ENCODE results near the gene PPP2R5E. TPM values are rescaled to one million over a fixed set of nuclear protein-coding genes. Genes with fewer than 3 reads are reported as not detected.

PPP2R5E gene
- total and polyA plus RNA-seq, 2 donors (not counting 3 experiments of a cell fraction or from before 2014, with no cell fraction given): 4.9 to 52.5 TPM

DNA sequence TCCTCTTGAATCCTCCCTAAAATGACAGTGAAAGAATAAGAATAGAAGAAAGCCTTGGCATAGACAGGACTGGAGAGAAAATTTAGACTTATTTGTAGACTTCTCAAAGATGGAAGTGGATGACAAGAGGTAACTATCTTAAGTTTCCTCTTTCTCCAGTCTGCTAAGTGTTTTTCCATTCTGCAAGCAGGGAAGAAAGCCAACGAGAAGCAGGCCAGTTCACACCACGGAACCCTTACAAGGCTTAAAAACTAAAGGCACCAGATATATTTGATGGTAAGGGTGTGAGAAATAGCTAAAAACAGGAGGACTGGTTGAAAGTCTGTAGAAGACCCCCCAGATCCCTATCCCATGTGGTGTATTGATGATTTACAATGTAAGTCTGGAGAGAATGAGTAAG, 141.5 kb downstream of the PPP2R5E start:
- H4K20me1 ChIP-seq (replicated peaks; ENCODE audit: control insufficient read depth, extremely low read depth, insufficient read depth, low read length): no peaks in the 10 kb centered on the region
- H3K4me2 ChIP-seq (ENCODE audit: insufficient read depth, low read length): no peak overlapping the region
- H2AFZ ChIP-seq (ENCODE audit: low read depth, low read length): no peak overlapping the region
- H3K36me3 ChIP-seq (ENCODE audit: control insufficient read depth in 2 of 2, extremely low read depth in 1 of 2, insufficient read depth in 2 of 2, low read length in 2 of 2): no peaks in the 10 kb centered on the region
- no peak for FAIRE-seq
- H3K9ac ChIP-seq (replicated peaks; ENCODE audit: extremely low read depth, insufficient read depth, low read length): no peak overlapping the region
- no peak for DNase-seq (ENCODE audit: low read depth, low spot score)
- no TSS peak for BruUV-seq (replicated peaks)
- H3K4me3 ChIP-seq (replicated peaks in 1 of 3; ENCODE audit: insufficient read depth in 1 of 3, low read depth in 1 of 3, low read length in 3 of 3): no peak overlapping the region
- TF ChIP-seq GATA2 (IDR thresholded peaks at IDR 0.05; ENCODE audit: insufficient read depth, insufficient read length, low read depth, low read length) (no peak), POLR2A (IDR thresholded peaks at IDR 0.05; ENCODE audit: low read depth, low read length) (no peak), JUN (IDR thresholded peaks at IDR 0.05; ENCODE audit: borderline replicate concordance, insufficient read depth, insufficient read length, low read depth) (no peak), EZH2 (IDR thresholded peaks at IDR 0.05; ENCODE audit: borderline replicate concordance, low read depth, low read length, severe bottlenecking) (no peak), FOS (IDR thresholded peaks at IDR 0.05; ENCODE audit: borderline replicate concordance, insufficient read depth, low read length) (no peak), POLR2AphosphoS5 (IDR thresholded peaks at IDR 0.05; ENCODE audit: insufficient read depth, low read depth, low read length) (no peak), MYC (IDR thresholded peaks at IDR 0.05; ENCODE audit: low read depth, low read length) (no peak)
- TF ChIP-seq, protein P1, sequence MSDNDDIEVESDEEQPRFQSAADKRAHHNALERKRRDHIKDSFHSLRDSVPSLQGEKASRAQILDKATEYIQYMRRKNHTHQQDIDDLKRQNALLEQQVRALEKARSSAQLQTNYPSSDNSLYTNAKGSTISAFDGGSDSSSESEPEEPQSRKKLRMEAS (IDR thresholded peaks at IDR 0.05; ENCODE audit: insufficient read depth, insufficient read length): no peak
- dilution Hi-C loops (cut with MboI; ENCODE audit: extremely low pct_ligation_motif_present, low sequenced_read_pairs) (no loop called here), intact Hi-C loops (cut with micrococcal nuclease) (no loop called here)
- H3K9me1 ChIP-seq (replicated peaks; ENCODE audit: control insufficient read depth, extremely low read depth, insufficient read depth, low read length): peaks cover 2% of the 10 kb centered on the region
- no peaks in the 10 kb centered on the region for H3K4me1 ChIP-seq (ENCODE audit: control insufficient read depth, extremely low read depth, insufficient read depth, low read length)
- no peaks in the 10 kb centered on the region for H3K27me3 ChIP-seq (ENCODE audit: control insufficient read depth in 2 of 2, insufficient read depth in 2 of 2, low read length in 2 of 2)
- ChIA-PET POLR2A (no interaction called here), CTCF (interaction anchor here (2.4 kb wide), 1 partner anchor 12 kb away, joined by 5 read pairs; no protein-coding TSS in a partner anchor)
- H3K27ac ChIP-seq (ENCODE audit: insufficient read depth, low read depth, low read length): no peak overlapping the region
- no peaks in the 10 kb centered on the region for H3K9me3 ChIP-seq (replicated peaks; ENCODE audit: control insufficient read depth, insufficient read depth, low read length)
- H3K79me2 ChIP-seq (ENCODE audit: control insufficient read depth, insufficient read depth, low read length): peaks cover 9% of the 10 kb centered on the region

DNA sequence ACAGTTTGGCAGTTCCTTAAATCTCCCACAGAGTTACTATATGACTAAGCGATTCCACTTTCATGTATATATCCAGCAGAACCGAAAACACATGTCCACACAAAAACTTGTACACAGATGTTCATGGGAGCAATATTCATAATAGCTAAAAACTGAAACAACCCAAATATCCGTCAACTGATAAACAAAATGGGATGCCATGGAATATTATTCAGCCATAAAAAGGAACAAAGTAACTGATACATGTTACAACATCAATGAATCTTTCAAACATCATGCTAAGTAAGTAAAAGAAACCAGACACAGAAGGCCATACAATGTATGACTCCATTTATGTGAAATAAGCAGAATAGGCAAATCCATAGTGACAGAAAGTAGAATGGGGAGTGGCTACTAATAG, 144.2 kb downstream of the PPP2R5E start:
- no peaks in the 10 kb centered on the region for H3K9me3 ChIP-seq (replicated peaks; ENCODE audit: control insufficient read depth, insufficient read depth, low read length)
- no peak overlapping the region for H2AFZ ChIP-seq (ENCODE audit: low read depth, low read length)
- no peak overlapping the region for H3K27ac ChIP-seq (ENCODE audit: insufficient read depth, low read depth, low read length)
- no peak overlapping the region for H3K4me3 ChIP-seq (replicated peaks in 1 of 3; ENCODE audit: insufficient read depth in 1 of 3, low read depth in 1 of 3, low read length in 3 of 3)
- ChIA-PET CTCF (interaction anchor here (1.9 kb wide), 1 partner anchor 11 kb away, joined by 7 read pairs; no protein-coding TSS in a partner anchor), POLR2A (no interaction called here)
- FAIRE-seq (no peak), DNase-seq (ENCODE audit: low read depth, low spot score) (no peak)
- no peak overlapping the region for H3K4me2 ChIP-seq (ENCODE audit: insufficient read depth, low read length)
- H3K9me1 ChIP-seq (replicated peaks; ENCODE audit: control insufficient read depth, extremely low read depth, insufficient read depth, low read length): peaks cover 2% of the 10 kb centered on the region
- H3K79me2 ChIP-seq (ENCODE audit: control insufficient read depth, insufficient read depth, low read length): peaks cover 4% of the 10 kb centered on the region
- no peaks in the 10 kb centered on the region for H3K36me3 ChIP-seq (ENCODE audit: control insufficient read depth in 2 of 2, extremely low read depth in 1 of 2, insufficient read depth in 2 of 2, low read length in 2 of 2)
- no peaks in the 10 kb centered on the region for H3K27me3 ChIP-seq (ENCODE audit: control insufficient read depth in 2 of 2, insufficient read depth in 2 of 2, low read length in 2 of 2)
- H3K9ac ChIP-seq (replicated peaks; ENCODE audit: extremely low read depth, insufficient read depth, low read length): no peak overlapping the region
- no peaks in the 10 kb centered on the region for H3K4me1 ChIP-seq (ENCODE audit: control insufficient read depth, extremely low read depth, insufficient read depth, low read length)
- no peaks in the 10 kb centered on the region for H4K20me1 ChIP-seq (replicated peaks; ENCODE audit: control insufficient read depth, extremely low read depth, insufficient read depth, low read length)
- TF ChIP-seq FOS (IDR thresholded peaks at IDR 0.05; ENCODE audit: borderline replicate concordance, insufficient read depth, low read length) (no peak), CTCF (IDR thresholded peaks at IDR 0.05; ENCODE audit: extremely low read depth in 1 of 2, insufficient read depth in 1 of 2, low read depth in 1 of 2, low read length in 2 of 2) (no peak), GATA2 (IDR thresholded peaks at IDR 0.05; ENCODE audit: insufficient read depth, insufficient read length, low read depth, low read length) (no peak), MYC (IDR thresholded peaks at IDR 0.05; ENCODE audit: low read depth, low read length) (no peak), EZH2 (IDR thresholded peaks at IDR 0.05; ENCODE audit: borderline replicate concordance, low read depth, low read length, severe bottlenecking) (no peak), POLR2AphosphoS5 (IDR thresholded peaks at IDR 0.05; ENCODE audit: insufficient read depth, low read depth, low read length) (no peak), POLR2A (IDR thresholded peaks at IDR 0.05; ENCODE audit: low read depth, low read length) (no peak)
- TF ChIP-seq, protein P1 (IDR thresholded peaks at IDR 0.05; ENCODE audit: insufficient read depth, insufficient read length): no peak
- dilution Hi-C loops (cut with MboI; ENCODE audit: extremely low pct_ligation_motif_present, low sequenced_read_pairs) (no loop called here), intact Hi-C loops (cut with micrococcal nuclease) (no loop called here)
- no TSS peak for BruUV-seq (replicated peaks)

Measured in endothelial cell of umbilical vein (primary cell).